ENCODE results near the gene GSE1. TPM values are rescaled to one million over a fixed set of nuclear protein-coding genes. Genes with fewer than 3 reads are reported as not detected.

Gene GSE1
- total RNA-seq, 2 experiments from 2014 or later = 25.1 to 27.6 TPM

GRCh38 chr16:85724126-85724879 lies 111.2 kb downstream of the GSE1 start:
- no peaks in the 10 kb centered on the region for H3K27me3 Mint-ChIP-seq
- no peak overlapping the region for H3K4me3 Mint-ChIP-seq
- no peaks in the 10 kb centered on the region for H3K4me1 Mint-ChIP-seq
- no peaks in the 10 kb centered on the region for H3K36me3 Mint-ChIP-seq
- no peak overlapping the region for H3K27ac Mint-ChIP-seq
- DNase-seq = no peak
- H3K9me3 Mint-ChIP-seq = no peaks in the 10 kb centered on the region

- H3K9me3 Mint-ChIP-seq = no peaks in the 10 kb centered on the region
- no peaks in the 10 kb centered on the region for H3K4me1 Mint-ChIP-seq
- H3K36me3 Mint-ChIP-seq = no peaks in the 10 kb centered on the region
- H3K27ac Mint-ChIP-seq = no peak overlapping the region
- no peak overlapping the region for H3K4me3 Mint-ChIP-seq
- no peaks in the 10 kb centered on the region for H3K27me3 Mint-ChIP-seq
- no peak for DNase-seq
These were observed 111.8 kb downstream of the GSE1 start for GRCh38 chr16:85724936-85725335.

Other genes starting within 250 kb of the GSE1 start
- 10 to 100 TPM; 71.5 to 74.1 TPM for gene GINS2, start 75.6 kb downstream of the GSE1 start, total RNA-seq
- gene C16orf74, start 137.8 kb downstream of the GSE1 start, total RNA-seq = 1 to 10 TPM; 1.5 to 1.6 TPM
- gene EMC8, start 186.2 kb downstream of the GSE1 start, total RNA-seq = 10 to 100 TPM; 49.4 to 51.0 TPM
- gene COX4I1, start 186.4 kb downstream of the GSE1 start, total RNA-seq = 100 to 1,000 TPM; 524 to 548 TPM

Data from activated naive CD8-positive, alpha-beta T cell treated with anti-CD3 and anti-CD28 coated beads for 36 hours (primary cell).